Measurements from ENCODE around the gene EPS8L1. TPM values are rescaled to one million over a fixed set of nuclear protein-coding genes. Genes with fewer than 3 reads are reported as not detected.

Gene EPS8L1
- total RNA-seq, 1 experiment from 2014 or later, result 75.8 TPM

GRCh38 chr19:55091955-55092354 is 16.3 kb downstream of the EPS8L1 start:
- CTCF ChIA-PET, result no interaction called here
- H3K9ac ChIP-seq (ENCODE audit: low read length), result no peak overlapping the region
- H3K4me2 ChIP-seq (ENCODE audit: low read length), result no peak overlapping the region
- intact Hi-C loops (cut with micrococcal nuclease), result no loop called here
- BruUV-seq (replicated peaks), result no TSS peak
- H3K79me2 ChIP-seq (ENCODE audit: low read length), result no peaks in the 10 kb centered on the region
- no peak overlapping the region for H3K4me3 ChIP-seq (ENCODE audit: low read length)
- H3F3A ChIP-seq (ENCODE audit: low read length, unreplicated experiment), result no peaks in the 10 kb centered on the region
- ATAC-seq, result no peak
- no peak for TF ChIP-seq EZH2 (IDR thresholded peaks at IDR 0.05; ENCODE audit: low read length, unreplicated experiment)
- no peak for TF ChIP-seq EZH2phosphoT487 (IDR thresholded peaks at IDR 0.05; ENCODE audit: borderline replicate concordance, low read length)
- no peak for TF ChIP-seq CTCF (conservative IDR thresholded peaks at IDR 0.05; ENCODE audit: low read depth, low read length)
- H3K27me3 ChIP-seq (ENCODE audit: low read length), result no peaks in the 10 kb centered on the region
- H3K9me2 ChIP-seq (replicated peaks; ENCODE audit: low read length), result no peaks in the 10 kb centered on the region
- H3K9me3 ChIP-seq (ENCODE audit: low read length), result no peaks in the 10 kb centered on the region
- H3K27ac ChIP-seq (ENCODE audit: low read length), result no peak overlapping the region
- no peak overlapping the region for H2AFZ ChIP-seq (ENCODE audit: low read length)
- H4K20me1 ChIP-seq (ENCODE audit: low read length), result no peaks in the 10 kb centered on the region
- H3K36me3 ChIP-seq (ENCODE audit: low read depth, low read length), result peaks cover 19% of the 10 kb centered on the region; the same call in 1 of the 2 replicates
- POLR2A ChIA-PET (ENCODE audit: unreplicated experiment), result no interaction called here
- H3K4me1 ChIP-seq (ENCODE audit: insufficient read depth, low read length), result no peaks in the 10 kb centered on the region
- no peak for DNase-seq

- POLR2A ChIA-PET (ENCODE audit: unreplicated experiment), result no interaction called here
- no peak for TF ChIP-seq EZH2 (IDR thresholded peaks at IDR 0.05; ENCODE audit: low read length, unreplicated experiment)
- TF ChIP-seq EZH2phosphoT487 (IDR thresholded peaks at IDR 0.05; ENCODE audit: borderline replicate concordance, low read length), result no peak
- TF ChIP-seq CTCF (conservative IDR thresholded peaks at IDR 0.05; ENCODE audit: low read depth, low read length), result no peak
- DNase-seq, result no peak
These were observed 17.0 kb downstream of the EPS8L1 start for GRCh38 chr19:55092423-55093318.

More at GRCh38 chr19:55092423-55093318, 17.0 kb downstream of the EPS8L1 start:
- Histone ChIP-seq H3K9me3 (ENCODE audit: low read length) (no peaks in the 10 kb centered on the region), H2AFZ (ENCODE audit: low read length) (no peak overlapping the region), H3K4me3 (ENCODE audit: low read length) (no peak overlapping the region), H3K9me2 (replicated peaks; ENCODE audit: low read length) (no peaks in the 10 kb centered on the region), H3K9ac (ENCODE audit: low read length) (no peak overlapping the region), H3K4me1 (ENCODE audit: insufficient read depth, low read length) (no peaks in the 10 kb centered on the region), H3K36me3 (ENCODE audit: low read depth, low read length) (peaks cover 13% of the 10 kb centered on the region; the same call in 1 of the 2 replicates), H3K27me3 (ENCODE audit: low read length) (no peaks in the 10 kb centered on the region), H3K79me2 (ENCODE audit: low read length) (no peaks in the 10 kb centered on the region), H4K20me1 (ENCODE audit: low read length) (no peaks in the 10 kb centered on the region), H3F3A (ENCODE audit: low read length, unreplicated experiment) (no peaks in the 10 kb centered on the region), H3K27ac (ENCODE audit: low read length) (no peak overlapping the region), H3K4me2 (ENCODE audit: low read length) (no peak overlapping the region)
- BruUV-seq (replicated peaks), result no TSS peak
- ATAC-seq, result no peak
- CTCF ChIA-PET, result no interaction called here
- intact Hi-C loops (cut with micrococcal nuclease), result no loop called here
